GM12864 (cell line): ENCODE measurements around the gene DENND11.
A peak's percentile ranks its signal among the peaks of the same experiment; 100 is the strongest.

ENCODE experiments used
- DNase-seq: peaks from one replicate; pipeline ENCODE4 v3.0.0-alpha.2; 2011; ENCODE audit warnings: low read depth
- H3K4me3 ChIP-seq: 2 replicates; pipeline ENCODE4 v1.5.1; 2011; ENCODE audit warnings: mild to moderate bottlenecking, low read depth, low read length, control low read depth
- CTCF ChIP-seq: IDR thresholded peaks from 2 replicates; pipeline ENCODE4 v1.5.1; 2011; ENCODE audit warnings: low read depth, mild to moderate bottlenecking, moderate library complexity, low read length, control low read depth, inconsistent platforms; ENCODE audit errors: missing control alignments

Gene DENND11

GRCh38 chr7:141665208-141666035 lies 36.5 kb downstream of the DENND11 start:
- no peak for DNase-seq
- no peak for TF ChIP-seq CTCF
- no peak overlapping the region for H3K4me3 ChIP-seq

DNA sequence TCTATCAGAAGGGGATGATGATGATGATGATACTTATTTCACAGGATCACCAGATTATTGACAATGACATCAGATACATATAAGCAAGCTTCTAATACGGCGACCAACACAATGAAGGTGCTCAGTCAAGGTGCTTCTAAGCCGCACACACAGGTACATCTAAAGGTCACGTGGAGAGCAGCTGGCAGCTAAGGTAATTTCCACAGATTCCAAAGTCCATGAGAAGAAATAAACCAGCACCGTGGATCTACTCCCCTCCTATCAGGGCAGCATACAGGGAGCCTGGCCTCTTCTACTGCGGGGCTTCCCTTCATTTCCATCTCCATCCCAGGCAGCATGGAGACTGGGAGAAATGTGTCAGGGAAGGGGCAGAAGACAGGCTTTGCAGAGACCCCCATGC lies 37.5 kb downstream of the DENND11 start:
- no peak for TF ChIP-seq CTCF
- no peak for DNase-seq
- H3K4me3 ChIP-seq: no peak overlapping the region

- TF ChIP-seq CTCF: no peak
- DNase-seq: no peak
- no peak overlapping the region for H3K4me3 ChIP-seq
Observed at GRCh38 chr7:141663081-141663849, 38.7 kb downstream of the DENND11 start.

DNA sequence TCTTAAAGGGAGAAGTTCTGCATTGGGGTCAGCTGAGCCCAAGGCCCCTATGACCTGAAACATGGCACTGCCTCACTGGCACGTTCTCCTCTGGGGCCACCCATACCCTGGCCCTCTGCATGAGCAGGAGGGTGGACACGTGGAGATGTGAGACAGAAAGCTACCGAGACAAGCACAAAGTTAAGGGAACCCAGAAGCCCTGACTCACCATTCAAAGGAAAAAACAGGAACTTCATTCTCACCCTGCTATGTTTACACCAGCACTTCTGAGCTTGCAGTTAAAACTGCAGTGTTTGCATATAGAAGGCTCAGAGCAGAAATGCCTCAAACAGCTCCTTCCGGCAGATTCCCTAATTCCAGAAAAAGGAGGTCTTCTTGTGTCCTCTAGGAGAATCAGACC lies 41.7 kb downstream of the DENND11 start:
- TF ChIP-seq CTCF: no peak
- no peak overlapping the region for H3K4me3 ChIP-seq
- DNase-seq: no peak

- no peak for TF ChIP-seq CTCF
- no peak overlapping the region for H3K4me3 ChIP-seq
- DNase-seq: no peak
Observed at GRCh38 chr7:141659501-141659900, 42.5 kb downstream of the DENND11 start.

GRCh38 chr7:141654551-141654950 lies 47.4 kb downstream of the DENND11 start:
- no peak overlapping the region for H3K4me3 ChIP-seq
- peak; percentile 22 for DNase-seq
- peak; percentile 62 for TF ChIP-seq CTCF
